Measurements from ENCODE around the gene GPRIN3.
"Not testable (repeated sequence)": the region's sequence is repeated elsewhere in the genome, so short reads cannot be mapped to it uniquely, and the experiment has no call there.

GPRIN3 gene

DNA sequence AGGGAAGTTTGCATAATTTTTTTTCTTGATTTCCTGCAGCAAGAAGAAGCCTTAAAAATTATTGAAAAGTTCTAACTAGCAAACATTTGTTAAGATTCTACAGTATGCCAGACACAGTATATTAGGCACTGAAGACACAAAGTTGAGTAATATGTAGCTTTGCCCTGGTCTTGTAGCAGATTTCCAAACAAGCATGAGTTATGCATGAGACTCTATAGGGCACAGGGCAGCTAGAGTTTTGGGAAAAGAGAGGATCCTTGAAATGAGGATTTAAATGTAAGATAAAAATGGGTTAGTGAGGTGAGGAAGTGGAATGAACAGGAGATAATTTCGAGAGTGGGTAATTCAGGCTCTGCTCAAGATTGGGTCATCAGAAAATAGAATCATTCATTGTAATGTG lies 8.6 kb upstream of the GPRIN3 start:
- H3K27ac ChIP-seq: no peak overlapping the region
- DNase-seq (ENCODE audit: low read depth, low spot score): no peak

DNA sequence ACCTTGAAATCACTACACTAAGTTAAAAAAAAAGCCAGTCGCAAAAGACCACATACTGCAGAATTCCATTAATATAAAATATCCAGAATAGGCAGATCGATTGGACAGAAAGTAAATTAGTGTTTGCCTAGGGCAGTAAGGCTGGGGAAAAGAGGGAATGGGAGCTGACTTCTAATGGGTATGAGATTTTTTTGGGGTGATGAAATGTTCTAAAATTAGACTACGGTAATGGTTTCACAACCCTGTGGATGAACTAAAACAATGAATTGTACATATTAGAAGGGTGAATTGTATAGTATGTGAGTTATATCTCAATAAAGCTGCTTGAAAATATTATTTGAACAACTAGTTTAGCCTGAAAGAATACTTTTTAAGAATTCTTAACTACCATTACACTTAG lies 6.7 kb upstream of the GPRIN3 start:
- no peak for DNase-seq (ENCODE audit: low read depth, low spot score)

GRCh38 chr4:89312066-89312465 lies 4.5 kb upstream of the GPRIN3 start:
- H3K27ac ChIP-seq: no peak overlapping the region
- no peak for DNase-seq (ENCODE audit: low read depth, low spot score)

More for the DNA sequence above, 6.7 kb upstream of the GPRIN3 start:
- no peak overlapping the region for H3K27ac ChIP-seq

- H3K27ac ChIP-seq: no peak overlapping the region
- no peak for DNase-seq (ENCODE audit: low read depth, low spot score)
These were observed 3.8 kb upstream of the GPRIN3 start for GRCh38 chr4:89311433-89311832.

- not testable (repeated sequence) for DNase-seq (ENCODE audit: low read depth, low spot score); H3K27ac ChIP-seq
These were observed 1.6 kb upstream of the GPRIN3 start for GRCh38 chr4:89309154-89309553.

- no peak overlapping the region for H3K27ac ChIP-seq
- no peak for DNase-seq (ENCODE audit: low read depth, low spot score)
These were observed 531 bp upstream of the GPRIN3 start for GRCh38 chr4:89308161-89308500.

- no peak overlapping the region for H3K27ac ChIP-seq
- no peak for DNase-seq (ENCODE audit: low read depth, low spot score)
These were observed 488 bp downstream of the GPRIN3 start for GRCh38 chr4:89307178-89307445.

DNA sequence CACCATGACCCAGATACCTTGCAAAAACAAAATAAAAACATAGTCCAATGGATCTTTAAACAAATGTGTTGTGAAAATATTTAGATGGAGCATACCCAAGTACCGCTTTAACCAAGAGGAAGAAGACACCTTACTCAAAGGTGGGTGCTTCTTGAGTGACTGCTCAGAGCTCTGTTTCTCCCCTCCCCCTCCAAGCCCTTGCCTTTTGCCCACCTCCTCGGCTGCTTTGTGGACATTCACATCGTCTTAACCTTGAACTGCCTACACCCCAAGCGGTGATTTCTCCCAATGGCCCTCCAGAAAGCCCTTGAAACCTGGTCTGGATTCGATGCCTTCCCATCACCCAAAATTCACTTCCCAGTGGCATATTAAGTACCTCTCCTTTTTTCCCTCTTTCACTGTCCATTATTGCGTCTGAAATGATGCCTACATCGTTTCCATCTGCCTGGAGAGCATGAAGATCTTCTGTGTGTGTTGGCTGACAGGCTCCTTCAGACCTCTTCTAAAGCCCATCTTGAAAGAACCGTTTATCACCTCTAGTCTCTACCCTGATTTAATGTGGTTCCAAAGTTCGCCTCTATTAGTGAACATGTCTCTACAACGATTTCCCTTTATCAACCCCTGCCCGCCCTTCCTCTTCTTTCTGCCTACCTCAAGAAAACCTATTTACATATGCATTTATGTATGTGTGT lies 968 bp downstream of the GPRIN3 start:
- no peak for DNase-seq (ENCODE audit: low read depth, low spot score)

GRCh38 chr4:89305712-89306437 lies 1.7 kb downstream of the GPRIN3 start:
- DNase-seq (ENCODE audit: low read depth, low spot score): no peak
- H3K27ac ChIP-seq: no peak overlapping the region

More for the DNA sequence above, 968 bp downstream of the GPRIN3 start:
- no peak overlapping the region for H3K27ac ChIP-seq

- H3K27ac ChIP-seq: no peak overlapping the region
- DNase-seq (ENCODE audit: low read depth, low spot score): no peak
These were observed 2.6 kb downstream of the GPRIN3 start for GRCh38 chr4:89305028-89305427.

DNA sequence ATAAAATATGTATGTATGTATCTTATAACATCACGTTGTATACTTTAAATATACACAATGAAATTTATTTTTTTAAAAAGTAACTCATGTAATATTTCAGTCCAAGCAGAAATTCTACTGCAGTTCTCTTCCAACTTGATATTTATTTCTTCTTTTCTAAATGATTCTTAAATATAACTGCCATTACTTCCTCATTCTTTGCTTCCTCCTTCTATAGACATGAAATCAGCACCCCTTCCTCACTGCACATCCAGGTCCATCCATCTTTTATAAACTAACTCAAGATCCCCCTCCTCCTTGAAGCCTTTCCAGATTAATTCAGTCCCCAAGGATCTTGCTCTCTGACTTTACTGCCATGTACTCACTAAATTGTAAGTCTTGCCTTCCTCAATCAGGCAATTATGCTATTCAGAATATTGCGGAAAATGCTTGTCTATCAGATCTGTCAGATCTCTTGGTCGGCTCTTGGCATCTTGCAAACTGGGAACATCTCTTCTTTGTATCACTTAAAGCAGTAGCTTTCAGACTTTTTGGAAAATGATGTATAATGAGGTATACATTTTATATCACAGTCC lies 3.7 kb downstream of the GPRIN3 start:
- no peak for DNase-seq (ENCODE audit: low read depth, low spot score)
- no peak overlapping the region for H3K27ac ChIP-seq

DNA sequence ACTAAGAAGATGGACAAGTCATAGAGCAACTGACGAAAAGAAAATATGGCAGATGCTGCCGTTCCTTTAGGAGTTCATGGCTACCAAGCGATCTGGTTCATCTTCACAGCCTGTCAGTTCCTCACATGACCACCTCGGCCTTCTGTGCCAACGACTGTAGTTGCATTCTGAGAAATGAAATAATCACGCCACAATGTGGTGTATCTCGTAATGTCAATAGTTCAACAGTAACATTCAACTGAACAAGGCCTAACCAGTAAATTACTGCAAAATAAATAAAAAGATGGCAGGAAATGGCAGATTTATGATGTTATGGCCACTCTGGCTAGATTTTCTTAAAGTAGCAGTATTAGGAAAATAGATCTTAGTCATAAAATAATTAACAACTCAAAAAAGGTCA lies 4.4 kb downstream of the GPRIN3 start:
- H3K27ac ChIP-seq: no peak overlapping the region
- DNase-seq (ENCODE audit: low read depth, low spot score): no peak

- H3K27ac ChIP-seq: no peak overlapping the region
- DNase-seq (ENCODE audit: low read depth, low spot score): no peak
These were observed 5.7 kb downstream of the GPRIN3 start for GRCh38 chr4:89301902-89302301.

DNA sequence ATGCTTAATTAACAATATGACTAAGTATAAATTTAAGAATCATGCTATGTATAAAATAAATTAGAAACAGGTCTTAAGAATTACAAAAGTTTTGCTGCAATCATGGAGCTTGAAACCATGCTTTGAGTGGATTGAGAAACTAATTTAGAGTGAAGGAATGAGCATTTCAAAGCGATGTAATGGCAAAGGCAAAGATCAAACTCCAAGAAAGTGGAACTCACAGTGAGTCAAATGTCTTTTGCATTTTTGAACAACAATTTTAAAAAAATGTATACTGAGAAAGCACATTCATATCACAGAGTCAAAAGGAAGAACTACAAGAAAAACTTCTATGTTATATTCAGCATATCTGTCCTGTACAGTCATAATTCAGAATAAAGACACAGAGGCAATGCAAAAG lies 6.6 kb downstream of the GPRIN3 start:
- no peak overlapping the region for H3K27ac ChIP-seq
- DNase-seq (ENCODE audit: low read depth, low spot score): no peak

- no peak for DNase-seq (ENCODE audit: low read depth, low spot score)
These were observed 7.1 kb downstream of the GPRIN3 start for GRCh38 chr4:89300499-89300898.

GRCh38 chr4:89300060-89300459 lies 7.5 kb downstream of the GPRIN3 start:
- no peak overlapping the region for H3K27ac ChIP-seq
- no peak for DNase-seq (ENCODE audit: low read depth, low spot score)

More at GRCh38 chr4:89300499-89300898, 7.1 kb downstream of the GPRIN3 start:
- no peak overlapping the region for H3K27ac ChIP-seq

DNA sequence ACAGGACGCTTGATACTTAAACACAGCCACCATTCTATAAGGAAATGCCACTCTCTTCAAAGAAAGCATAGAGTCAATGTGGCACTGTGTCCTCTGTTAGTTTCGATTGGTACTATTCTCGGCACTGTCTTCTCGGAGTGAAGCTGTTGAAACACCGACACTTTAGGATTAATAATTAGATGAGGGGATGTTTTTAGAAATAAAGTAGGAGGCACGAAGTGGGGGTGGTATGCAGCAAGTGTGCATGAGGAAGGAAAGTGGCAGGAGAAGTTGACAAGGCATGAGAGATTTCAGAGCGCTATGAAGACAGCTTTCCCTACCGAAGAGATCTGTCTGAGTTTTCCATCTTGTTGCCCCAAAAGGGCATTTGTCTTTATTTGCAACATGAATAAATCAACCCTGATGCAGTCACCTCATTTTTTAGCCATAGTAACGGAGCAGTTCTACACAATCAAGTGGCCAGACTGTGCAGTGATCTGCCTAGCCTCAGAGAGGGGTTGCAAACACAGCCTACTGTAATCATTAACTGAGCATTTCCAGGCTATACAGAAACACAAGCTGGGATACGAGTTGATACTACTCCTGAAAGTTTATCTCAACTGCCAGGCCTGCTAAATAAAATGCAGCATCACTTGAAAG lies 8.3 kb downstream of the GPRIN3 start:
- H3K27ac ChIP-seq: no peak overlapping the region
- no peak for DNase-seq (ENCODE audit: low read depth, low spot score)

- no peak for DNase-seq (ENCODE audit: low read depth, low spot score)
- no peak overlapping the region for H3K27ac ChIP-seq
These were observed 8.8 kb downstream of the GPRIN3 start for GRCh38 chr4:89298788-89299152.

GRCh38 chr4:89298155-89298554 lies 9.4 kb downstream of the GPRIN3 start:
- no peak overlapping the region for H3K27ac ChIP-seq
- DNase-seq (ENCODE audit: low read depth, low spot score): no peak

DNA sequence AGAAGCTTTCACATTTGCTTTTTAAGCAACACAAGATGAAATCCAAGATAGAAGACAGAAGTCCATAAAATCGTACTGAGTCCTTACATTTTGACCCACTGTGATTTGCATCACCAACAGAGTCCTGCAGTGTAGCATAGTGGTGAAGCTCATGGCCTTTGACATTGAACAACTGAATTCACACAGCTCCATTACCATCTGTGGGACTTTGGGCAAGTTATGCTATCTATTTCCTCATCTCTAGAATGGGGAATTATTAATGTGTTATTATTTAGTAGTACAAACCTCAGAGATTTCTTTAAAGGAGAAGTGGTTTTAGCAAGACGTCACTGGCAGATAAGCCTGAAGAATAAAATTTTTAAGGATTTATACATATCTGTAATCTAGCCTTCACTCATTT lies 10.7 kb downstream of the GPRIN3 start:
- DNase-seq (ENCODE audit: low read depth, low spot score): no peak
- H3K27ac ChIP-seq: no peak overlapping the region

DNA sequence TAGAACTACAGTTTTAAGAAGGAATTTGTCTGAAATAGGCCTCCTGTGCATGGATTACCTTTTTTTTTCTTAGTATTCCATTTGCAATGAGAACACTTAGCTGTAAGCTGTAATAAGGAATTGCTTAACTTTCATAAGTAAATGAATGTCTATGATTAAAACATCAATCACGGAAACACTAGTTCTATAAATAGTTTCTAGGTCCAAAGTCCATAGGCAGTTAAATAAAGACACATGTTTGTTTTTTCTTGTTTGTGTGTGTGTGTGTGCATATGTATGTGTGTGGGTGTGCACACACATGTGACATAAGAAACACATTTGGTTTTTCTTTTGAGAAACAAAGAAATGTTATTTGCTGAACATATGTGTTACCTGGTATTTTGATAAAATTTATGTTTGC lies 11.2 kb downstream of the GPRIN3 start:
- no peak for DNase-seq (ENCODE audit: low read depth, low spot score)
- no peak overlapping the region for H3K27ac ChIP-seq
